Stimulated activated CD4-positive, alpha-beta T cell treated with anti-CD3 and anti-CD28 coated beads, Interleukin-12 subunit alpha, Interleukin-12 subunit beta, amount 100 ng/mL, for 48 hours (primary cell): ENCODE data around the gene ABL2.

Experiments
- DNase-seq, 3 donors: peaks; one replicate each; pipeline ENCODE4 v3.0.0-alpha.2; 2020; ENCODE audit warnings: low read depth in 2 of 3, low spot score in 1 of 3

The ABL2 gene

DNA sequence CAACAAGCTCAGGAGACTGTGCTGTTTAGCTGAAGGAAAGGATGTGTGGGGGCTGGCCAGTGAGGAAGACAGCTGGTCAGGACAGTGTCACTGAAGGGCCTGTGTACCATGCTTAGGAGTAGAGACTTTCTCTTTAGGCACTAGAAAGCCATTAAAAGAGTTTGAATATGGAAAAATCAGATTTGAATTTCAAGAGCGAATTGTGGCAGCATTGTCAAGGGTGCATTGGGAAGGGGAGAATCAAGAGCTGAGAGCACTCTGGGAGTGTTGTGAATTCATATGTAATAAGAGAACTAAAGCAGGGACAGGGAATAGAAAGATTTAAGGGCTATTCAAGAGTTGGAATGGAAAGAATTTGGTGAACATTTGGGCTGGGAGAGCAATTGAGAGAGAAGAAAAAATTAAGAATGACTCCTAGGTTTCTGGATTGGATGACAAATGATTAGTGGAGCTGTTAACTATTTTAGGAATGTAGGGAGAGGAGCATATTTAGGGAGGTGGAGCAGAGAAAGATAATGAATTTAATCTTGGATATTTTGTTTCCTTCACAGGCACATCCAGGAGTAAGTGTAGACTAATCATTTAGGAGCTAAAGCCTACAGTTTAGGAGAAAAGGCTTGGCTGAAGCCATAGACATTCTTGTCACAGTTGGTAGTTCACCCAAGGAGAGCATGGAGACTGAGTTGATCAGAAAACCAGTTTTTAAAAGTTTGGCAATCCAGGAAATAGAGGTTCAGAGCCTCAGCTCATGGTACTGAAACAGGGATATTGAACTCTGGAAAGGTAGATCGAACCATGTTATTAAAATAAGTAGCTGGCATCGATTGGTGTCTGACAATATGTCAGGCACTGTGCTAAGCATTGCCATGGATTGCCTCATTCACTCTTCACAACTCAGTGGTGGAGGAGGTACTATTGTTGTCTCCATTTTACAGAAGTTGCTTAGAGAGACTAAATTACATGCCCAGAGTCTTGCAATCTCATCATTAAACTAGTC, 170.7 kb downstream of the ABL2 start:
- no peak for DNase-seq

DNA sequence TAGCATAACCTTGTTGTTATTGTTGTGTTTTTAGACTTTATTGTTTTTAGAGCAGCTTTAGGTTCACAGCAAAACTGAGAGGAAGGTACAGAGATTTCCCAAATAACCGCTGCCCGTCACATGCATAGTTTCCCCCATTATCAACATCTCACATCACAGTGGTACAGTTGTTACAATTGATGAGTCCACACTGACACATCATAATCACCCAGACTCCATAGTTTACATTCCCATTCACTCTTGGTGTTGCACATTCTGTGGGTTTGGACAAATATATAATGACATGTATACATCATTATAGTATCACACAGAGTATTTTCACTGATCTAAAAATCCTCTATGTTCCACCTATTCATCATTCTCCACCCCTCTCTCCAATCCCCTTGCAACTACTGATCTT, 173.5 kb downstream of the ABL2 start:
- DNase-seq: no peak

DNA sequence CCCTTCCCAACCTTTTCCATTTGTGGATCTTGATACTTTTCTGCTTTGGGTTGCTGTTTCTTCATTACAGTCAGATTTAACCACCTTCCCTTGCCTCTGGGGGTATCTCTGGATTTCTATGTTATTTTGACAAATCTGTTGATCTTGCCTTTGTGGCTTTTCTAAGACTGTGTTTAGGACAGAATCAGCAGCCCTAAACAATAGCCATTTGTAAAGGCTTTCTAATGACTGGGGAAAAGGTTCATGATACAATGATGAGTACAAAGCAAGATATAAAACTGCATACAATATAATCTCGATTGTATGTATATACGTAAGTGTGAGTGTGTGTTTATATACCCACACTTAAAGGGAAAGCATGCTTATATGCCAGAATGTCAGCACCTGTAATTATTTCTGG, 176.0 kb downstream of the ABL2 start:
- no peak for DNase-seq

DNA sequence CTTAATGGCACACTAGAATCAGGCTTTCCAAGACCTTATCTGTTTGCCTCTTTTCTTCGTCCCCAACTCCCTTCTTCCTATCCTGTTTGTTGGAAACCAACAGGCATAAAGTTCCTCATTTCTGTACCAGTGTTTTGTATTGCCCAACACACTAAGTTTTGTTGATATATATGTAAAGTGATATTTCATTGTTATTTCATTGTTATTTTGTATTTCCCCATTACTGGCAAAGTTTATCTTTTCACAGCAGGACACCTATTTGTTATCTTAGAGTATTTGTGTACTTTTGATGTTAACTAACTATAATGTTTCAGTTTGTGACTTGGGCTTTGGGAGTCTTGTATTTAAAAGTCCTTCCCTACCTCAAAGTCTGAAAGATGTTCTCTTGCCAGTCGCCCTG, 176.7 kb downstream of the ABL2 start:
- no peak for DNase-seq
